Activated gamma-delta T cell treated with Interleukin-2 at 50 U/mL for 16 hours (primary cell): ENCODE measurements around the gene MYEOV.

Experiments
- DNase-seq: peaks from one replicate; pipeline ENCODE4 v3.0.0-alpha.2; 2020

Gene MYEOV

DNA sequence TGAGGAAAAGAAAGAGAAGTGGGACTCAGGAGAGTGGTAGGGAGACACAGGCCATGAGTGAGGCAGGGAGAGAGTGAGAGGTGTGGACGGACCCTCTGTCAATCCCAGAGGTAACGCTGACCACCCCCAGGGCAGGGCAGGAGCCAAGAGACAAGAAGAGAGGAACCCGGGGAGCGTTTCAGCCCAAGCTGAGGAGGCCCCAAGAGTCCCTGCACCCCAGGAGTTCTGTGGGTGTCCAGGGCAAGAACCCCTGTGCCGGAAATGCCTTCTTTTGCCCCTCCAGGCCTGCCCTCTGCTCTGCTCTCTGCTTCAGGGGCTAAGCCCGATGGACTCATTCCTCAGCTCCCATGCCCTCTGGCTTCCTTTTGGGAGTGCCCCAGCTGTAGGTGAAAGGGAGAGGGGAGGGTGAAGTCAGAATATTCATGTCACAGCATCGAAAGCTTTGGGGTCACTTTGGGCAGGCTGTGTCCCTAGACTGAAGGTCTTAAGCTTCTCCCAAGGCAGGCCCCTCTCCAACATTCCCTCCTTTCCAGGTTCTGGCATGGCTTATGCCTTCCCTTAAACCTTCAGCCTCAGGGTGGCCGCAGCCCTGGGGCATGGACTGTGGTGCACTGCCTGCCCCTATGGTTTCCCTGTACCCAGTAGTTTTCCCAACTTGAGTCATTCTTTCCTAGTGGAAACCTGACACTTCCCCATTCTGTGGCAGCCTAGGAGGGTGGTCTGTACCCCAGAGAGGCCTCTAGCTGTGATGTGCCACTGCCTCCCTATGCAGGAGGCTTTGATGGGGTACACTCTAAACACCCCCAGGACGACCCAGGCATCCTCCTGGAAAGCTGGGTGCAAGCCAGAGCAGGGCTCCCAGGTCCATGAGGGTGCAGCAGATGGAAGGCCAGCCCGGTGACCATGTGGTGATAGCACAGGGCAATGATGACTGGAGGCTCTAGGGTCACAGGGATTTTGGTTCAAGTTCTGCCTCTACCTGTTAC lies 27.1 kb downstream of the MYEOV start:
- DNase-seq: no peak

DNA sequence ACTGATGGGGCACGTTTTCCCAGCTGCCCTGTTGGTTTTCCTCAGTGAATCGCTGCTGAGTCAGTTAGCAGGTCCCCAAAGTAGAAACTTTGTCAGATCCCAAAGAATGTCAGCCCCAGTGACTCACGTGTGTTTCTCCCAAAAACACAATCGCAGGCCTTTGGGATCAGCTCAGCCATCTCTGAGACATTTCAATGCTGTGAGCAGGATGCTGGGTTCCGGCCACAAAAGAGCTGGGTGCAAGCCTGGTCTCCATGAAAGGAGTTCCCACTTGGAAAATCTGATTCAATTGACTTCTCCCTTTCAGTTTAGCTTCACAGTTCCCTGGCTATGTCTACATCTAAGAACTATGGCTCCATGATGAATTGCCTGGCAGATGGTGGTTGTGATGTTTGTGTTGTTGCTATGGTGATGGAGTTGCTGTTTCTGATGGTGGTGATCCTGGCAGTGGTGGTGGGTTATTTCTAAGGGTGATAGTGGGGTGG lies 28.0 kb downstream of the MYEOV start:
- no peak for DNase-seq

DNA sequence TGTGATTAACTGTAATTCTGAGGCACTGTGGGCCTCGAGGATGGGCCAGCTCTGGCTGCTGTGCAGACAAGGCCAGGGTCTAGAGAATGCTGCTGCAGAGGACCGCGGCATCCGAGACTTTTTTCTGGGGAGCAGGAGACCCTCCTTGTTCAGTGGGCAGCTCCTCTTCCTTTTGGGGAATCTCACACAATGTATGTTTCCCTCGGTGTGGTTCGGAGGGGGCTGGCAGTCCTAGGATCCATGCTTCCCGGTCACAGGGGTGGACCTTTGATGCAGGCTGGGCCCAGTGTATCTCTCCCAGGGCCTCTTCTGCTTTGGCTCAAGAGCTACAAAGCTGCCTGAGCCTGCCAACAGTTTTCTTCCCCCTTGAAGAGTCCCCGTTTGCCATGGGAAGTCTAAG lies 31.5 kb downstream of the MYEOV start:
- DNase-seq: no peak

DNA sequence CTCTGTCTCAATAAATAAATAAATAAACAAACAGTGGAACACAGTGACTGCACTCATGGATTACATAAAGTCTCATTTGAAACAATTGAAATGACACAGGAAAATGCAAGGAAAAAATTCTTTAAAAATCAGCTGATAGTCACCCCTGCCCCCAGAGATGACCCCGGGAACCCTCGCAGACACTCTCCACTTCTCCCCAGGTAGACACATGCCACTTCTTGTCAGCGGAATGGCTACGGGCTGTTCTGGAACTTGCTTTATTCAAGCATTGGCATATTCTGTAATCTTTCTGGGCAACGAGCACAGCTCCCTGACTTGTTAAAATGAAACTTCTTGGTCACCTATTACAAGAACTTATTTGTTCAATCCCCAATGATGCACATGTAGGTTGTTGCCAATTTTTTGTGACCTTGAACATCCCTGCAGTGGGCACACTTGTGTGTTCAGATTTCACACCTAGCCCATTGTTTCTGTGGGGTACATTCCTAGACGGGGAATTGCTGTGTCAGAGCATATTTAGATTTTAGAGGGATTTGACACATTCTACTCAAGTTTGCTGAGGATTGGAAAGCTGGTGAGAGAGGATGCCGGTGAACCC lies 32.8 kb downstream of the MYEOV start:
- no peak for DNase-seq

DNA sequence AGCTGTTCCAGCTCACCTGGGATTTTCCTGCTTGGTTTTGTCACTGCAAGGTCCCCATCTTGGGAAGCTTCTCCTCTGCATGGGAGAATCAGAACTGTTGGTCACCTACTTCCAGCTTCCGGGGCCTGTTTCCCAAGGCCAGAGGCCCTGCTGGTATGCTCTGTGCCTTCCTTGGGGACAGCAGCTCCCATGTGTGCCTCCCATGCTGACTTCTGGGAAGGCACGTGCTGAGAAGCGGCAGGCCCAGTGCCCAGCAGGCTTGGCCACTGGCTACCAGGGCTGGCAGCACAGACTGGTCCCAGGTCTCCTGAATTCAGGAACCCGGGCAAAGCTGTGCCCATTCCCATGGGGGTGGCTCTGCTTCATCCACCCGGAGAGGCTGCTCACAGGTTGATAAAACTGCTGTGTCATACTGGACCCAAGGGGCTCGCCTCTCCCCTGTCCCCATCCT lies 33.8 kb downstream of the MYEOV start:
- DNase-seq: no peak

- no peak for DNase-seq
Measured at GRCh38 chr11:69328231-69328630, 34.3 kb downstream of the MYEOV start.

- no peak for DNase-seq
Measured at GRCh38 chr11:69329581-69329980, 35.6 kb downstream of the MYEOV start.

DNA sequence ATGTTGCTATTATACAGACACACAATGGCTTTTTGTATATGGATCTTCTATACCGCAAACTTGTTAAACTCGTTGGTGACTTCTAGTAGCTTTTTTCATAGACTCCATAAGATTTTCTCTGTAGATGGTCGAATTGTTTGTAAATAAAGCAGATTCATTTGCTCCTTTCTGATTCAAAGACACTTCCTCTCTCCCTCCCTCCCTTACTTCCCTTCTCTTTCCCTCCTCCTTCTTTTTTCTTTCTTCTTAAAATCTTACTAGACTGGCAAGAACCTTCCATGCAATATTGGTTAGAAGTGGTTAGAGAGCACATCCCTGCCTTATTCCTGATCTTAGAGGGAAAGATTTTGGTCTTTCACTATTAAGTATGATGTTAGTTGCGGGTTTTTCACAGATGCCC lies 36.4 kb downstream of the MYEOV start:
- no peak for DNase-seq

GRCh38 chr11:69333149-69333710 lies 39.3 kb downstream of the MYEOV start:
- DNase-seq: no peak

DNA sequence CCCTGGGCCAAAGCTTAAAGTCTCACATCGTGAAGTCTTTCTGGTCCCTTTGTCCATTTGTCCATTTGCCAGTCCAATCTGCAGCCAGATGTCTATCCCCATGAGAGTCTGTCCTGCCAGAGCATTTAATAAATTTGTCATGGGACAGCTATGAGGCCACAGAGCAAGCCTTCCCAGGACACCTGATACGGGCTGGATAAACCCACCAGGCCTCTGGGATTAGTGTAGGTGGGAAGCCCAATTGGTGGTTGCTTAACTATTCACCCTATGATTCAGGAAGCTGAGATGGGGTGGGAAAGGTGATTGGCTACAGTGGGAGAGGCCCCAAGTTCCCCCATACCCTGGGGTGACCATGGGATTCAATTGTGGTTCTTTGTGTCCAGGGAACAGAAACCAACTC lies 39.9 kb downstream of the MYEOV start:
- DNase-seq: no peak

DNA sequence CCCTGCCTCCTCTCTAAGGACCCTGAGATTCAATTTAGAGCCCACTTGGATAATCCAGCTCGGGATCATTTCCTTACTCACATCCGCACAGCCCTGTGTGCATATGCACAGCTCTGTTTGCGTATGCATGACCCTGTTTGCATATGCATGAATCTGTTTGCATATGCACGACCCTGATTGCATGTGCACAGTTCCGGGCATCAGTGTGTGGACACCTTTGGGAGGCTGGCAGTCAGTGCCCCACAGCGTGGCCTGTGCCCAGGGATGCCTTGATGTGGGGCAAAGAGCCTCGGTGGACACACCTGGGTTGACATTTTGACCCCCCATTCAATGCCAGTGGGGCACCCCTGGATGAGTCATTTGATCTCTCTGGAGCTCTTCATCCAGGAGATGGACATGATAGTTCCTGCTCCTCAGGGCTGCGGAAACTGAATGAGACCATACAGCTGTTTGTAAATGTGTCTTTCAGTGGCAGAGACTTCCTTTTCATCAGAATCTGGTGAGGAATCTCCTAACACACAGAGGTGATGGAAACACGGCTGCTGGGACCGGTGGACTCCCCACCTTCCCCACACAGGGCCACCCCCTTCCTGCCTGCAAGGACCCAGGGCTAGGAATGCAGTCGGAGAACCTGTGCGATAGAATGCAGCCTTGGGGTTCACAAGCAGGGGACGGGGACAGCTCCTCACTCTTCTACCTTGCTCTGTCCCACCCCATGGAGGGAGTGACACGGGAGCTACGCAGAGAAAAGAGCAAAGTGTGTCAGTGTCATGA lies 41.2 kb downstream of the MYEOV start:
- no peak for DNase-seq

DNA sequence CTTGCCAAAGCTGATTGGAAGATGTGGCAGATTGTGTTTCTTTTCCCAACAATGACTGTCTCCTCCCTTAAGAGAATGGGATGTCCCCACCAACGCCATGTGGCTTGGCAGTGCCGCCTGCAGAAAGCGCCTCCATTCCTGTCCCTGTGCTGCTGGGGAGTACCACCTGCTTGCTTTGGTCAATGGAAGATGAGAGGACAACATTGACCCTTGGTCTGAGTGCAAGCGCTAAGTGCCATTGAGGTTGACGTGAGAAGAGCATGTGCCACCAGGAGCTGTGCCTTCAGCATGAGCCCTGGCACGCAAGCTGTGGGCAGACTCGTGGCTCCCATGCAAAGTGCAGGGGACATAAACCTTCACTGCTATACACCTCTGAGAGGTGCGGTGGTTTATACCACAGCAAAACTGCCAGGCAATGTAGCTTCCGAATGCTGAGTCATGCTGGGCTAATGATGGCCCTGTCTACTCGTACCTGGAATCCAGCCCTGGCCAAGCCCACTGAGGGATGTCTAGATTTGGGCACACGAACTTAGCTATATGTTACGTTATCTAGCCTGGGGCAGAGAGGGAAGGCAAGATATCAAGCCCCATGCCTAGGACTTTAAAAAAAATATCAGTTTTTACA lies 41.9 kb downstream of the MYEOV start:
- no peak for DNase-seq

GRCh38 chr11:69337211-69337721 lies 43.3 kb downstream of the MYEOV start:
- DNase-seq: no peak

DNA sequence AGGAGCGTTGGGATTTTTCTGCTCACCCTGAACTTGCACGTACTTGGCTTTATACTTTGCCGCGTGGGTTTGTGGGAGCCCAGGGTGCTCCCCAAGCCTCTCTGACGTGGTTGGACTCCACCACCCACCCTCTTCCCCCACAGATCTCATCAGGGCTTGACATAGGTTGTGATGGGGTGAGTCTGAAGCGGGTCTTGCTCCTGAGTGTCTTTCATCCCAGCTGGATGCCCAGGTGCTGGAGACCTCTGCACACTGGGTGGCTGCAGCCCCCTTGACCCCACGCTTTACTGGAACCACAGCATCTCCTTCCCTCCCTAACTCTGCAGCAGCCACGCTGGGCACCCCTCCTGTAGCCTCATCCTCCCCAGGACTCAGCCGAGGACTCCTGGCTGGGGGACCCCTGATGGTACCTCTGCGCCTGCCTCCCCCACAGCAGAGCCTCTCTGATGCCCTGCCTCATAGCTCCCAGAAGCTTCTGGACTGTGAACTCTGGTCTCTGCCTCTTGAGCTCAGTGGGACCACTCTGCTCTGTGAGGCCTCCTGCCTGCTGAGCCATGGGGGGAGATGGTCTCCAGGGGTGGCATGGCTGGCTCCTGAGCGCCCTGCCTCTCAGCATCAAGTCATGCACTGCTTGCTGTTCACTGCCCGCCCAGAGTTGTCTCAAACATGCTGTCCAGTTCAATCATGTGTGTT lies 45.2 kb downstream of the MYEOV start:
- no peak for DNase-seq

DNA sequence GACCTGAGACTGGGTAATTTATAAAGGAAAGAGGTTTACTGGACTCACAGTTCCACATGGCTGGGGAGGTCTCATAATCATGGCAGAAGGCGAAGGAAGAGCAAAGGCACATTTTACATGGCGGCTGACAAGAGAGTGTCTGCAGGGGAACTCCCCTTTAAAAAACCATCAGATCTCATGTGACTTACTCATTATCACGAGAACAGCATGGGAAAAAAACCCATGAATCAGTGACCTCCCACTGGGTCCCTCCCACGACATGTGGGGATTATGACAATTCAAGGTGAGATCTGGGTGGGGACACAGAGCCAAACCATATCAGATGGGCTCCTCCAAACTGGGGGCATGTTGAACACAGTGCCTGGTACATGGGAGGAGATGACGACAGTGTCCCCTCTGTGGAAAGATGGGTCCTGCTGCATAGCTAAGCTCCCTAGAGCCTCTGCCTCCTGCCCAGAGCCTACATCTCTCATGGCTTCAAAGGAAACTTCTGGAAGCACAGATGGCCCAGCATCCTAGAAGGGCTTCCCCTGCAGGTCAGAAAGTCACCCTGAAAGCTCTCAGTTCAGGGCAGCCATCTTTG lies 46.1 kb downstream of the MYEOV start:
- no peak for DNase-seq

DNA sequence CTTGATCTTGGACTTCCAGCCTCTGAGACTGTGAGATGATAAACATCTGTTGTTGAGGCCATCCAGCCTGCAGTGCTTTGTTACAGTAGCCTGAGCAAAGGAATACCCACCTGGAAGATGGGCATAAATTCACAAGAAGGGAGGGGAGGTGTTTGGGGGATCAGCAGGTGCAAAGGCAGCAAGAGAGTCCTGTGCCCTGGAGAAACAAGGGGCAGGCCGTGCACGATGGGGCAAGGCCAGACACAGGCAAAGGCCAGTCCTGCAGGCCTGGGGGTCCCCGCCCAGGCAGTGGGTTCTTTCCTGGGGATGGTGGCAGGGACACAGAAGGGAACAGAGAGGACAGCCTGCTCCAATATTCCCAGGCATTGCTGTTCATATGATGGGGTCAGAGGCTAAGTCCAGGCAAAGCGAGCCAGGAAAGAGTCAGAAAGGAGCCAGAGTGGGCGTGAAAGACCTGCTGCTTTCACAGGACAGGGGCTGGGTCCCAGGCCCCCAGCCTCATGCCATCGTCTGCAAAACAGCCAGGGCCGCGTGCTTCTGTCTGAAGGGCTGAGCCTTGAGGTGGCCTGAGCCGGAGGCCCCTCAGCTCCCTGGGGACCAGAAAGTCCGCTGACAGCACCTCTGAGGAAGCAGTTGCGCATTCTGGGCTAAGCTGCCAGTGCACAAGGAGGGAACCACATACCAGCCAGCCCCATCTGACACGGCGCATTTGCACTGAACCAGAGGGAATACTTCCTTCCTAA lies 48.8 kb downstream of the MYEOV start:
- DNase-seq: no peak

DNA sequence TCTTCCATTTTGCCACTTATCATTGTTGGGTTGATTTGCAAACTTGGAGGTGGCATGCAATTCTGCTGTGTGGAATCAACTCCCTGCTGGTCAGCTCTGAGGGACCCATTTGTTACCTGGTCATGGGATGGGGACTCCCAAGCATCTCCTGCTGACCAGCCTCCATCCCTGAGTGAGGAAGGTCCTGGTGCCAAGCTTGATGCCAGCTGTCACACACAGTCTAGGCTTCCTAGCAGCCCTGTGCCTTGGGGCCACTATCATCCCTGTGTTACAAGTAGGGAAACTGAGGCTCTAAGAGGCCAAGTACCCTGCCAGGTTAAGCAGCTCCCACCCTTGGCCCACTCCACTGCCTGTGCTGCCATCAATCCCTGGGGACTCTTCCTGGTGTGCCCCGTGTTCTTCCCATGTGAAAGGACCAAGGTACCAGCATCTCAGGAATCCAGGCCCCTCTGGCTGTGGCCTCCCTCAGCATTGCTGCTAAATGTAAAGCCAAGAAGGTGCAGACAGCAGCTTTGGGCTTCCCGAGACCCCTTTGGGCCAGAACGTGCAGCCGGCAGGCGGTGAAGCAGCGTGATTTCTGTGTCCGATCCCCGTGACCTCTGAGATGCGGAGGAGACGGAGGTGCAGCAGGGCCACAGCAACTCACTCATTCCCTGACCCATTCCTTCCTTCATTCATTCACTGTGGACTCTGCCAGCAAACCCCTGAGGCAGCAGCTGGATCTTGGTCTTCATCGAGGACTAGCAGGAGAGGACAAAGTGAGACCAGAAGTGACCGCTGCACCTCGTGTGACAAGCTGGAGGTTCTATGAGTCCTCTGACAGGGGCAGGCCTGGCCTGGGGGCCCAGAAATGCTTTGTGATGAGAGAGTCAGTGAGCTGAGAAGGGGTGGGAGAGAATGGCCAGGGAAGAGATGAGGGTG lies 49.7 kb downstream of the MYEOV start:
- no peak for DNase-seq

DNA sequence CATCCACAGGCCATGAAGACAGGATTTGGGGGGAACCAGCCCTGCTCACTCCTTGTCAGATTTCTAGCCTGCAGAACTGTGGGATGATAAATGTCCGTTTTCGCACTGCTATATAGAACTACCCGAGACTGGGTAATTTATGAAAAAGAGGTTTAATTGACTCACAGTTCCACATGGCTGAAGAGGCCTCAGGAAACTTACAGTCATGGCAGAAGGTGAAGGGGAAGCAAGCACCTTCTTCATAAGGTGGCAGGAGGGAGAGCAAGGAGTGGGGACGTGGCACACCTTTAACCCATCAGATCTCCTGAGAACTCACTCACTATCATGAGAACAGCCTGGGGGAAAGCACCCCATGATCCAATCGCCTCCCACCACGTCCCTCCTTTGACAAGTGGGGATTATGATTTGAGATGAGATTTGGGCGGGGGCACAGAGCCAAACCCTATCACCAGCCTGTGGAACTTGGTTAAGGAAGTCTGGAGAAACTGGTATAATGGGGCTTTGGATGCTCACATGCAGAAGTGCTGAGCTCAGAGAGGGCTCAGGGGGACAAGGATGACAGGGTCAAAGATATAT lies 50.7 kb downstream of the MYEOV start:
- DNase-seq: no peak
